H9 (cell line): ENCODE results near the gene CIPC. TPM values are rescaled to one million over a fixed set of nuclear protein-coding genes. Genes with fewer than 3 reads are reported as not detected.

Experiments used
- DNase-seq: peaks from one replicate; pipeline ENCODE4 v3.0.0-alpha.2; 2017
- H2AFZ ChIP-seq: one replicate; pipeline ENCODE4 v1.6.1; 2013; ENCODE audit warnings: mild to moderate bottlenecking, low read length, control low read depth, moderate library complexity
- H2AK5ac ChIP-seq: 2 replicates; pipeline ENCODE4 v1.6.1; 2013; ENCODE audit warnings: low read length, control low read depth, mixed read lengths; ENCODE audit not compliant: insufficient read length
- H2BK120ac ChIP-seq: one replicate; pipeline ENCODE4 v1.6.1; 2013; ENCODE audit warnings: low read depth, mild to moderate bottlenecking, low read length, control low read depth, inconsistent platforms; ENCODE audit not compliant: poor library complexity, severe bottlenecking
- H2BK12ac ChIP-seq: 2 replicates; pipeline ENCODE4 v1.6.1; 2013; ENCODE audit warnings: low read length, control low read depth, mixed read lengths, low read depth; ENCODE audit not compliant: insufficient read length
- H2BK15ac ChIP-seq: 2 replicates; pipeline ENCODE4 v1.6.1; 2013; ENCODE audit warnings: low read depth, low read length, control low read depth
- H2BK20ac ChIP-seq: one replicate; pipeline ENCODE4 v1.6.1; 2013; ENCODE audit warnings: low read depth, mild to moderate bottlenecking, low read length, control low read depth, inconsistent platforms; ENCODE audit not compliant: poor library complexity, severe bottlenecking
- H2BK5ac ChIP-seq: 2 replicates; pipeline ENCODE4 v1.6.1; 2013; ENCODE audit warnings: low read length, control low read depth, mixed read lengths; ENCODE audit not compliant: insufficient read length
- H3K14ac ChIP-seq: 2 replicates; pipeline ENCODE4 v1.6.1; 2013; ENCODE audit warnings: low read length, control low read depth; ENCODE audit not compliant: insufficient read depth
- H3K18ac ChIP-seq: 2 replicates; pipeline ENCODE4 v1.6.1; 2013; ENCODE audit warnings: low read depth, mild to moderate bottlenecking, mixed read lengths, low read length, control low read depth; ENCODE audit not compliant: insufficient read length
- H3K23ac ChIP-seq: 2 replicates; pipeline ENCODE4 v1.6.1; 2013; ENCODE audit warnings: low read length, control low read depth, mixed read lengths, low read depth; ENCODE audit not compliant: insufficient read length
- H3K23me2 ChIP-seq: 2 replicates; pipeline ENCODE4 v1.6.1; 2013; ENCODE audit warnings: low read depth, mild to moderate bottlenecking, mixed read lengths, low read length, control low read depth; ENCODE audit not compliant: insufficient read length, poor library complexity, severe bottlenecking
- H3K27ac ChIP-seq: 2 replicates; pipeline ENCODE4 v1.5.1; 2013; ENCODE audit warnings: low read length, control low read depth, mixed read lengths, low read depth; ENCODE audit not compliant: insufficient read length
- H3K27me3 ChIP-seq: 2 replicates; pipeline ENCODE4 v1.6.1; 2013; ENCODE audit warnings: low read length, control low read depth, inconsistent platforms; ENCODE audit not compliant: insufficient read depth
- H3K4ac ChIP-seq: 2 replicates; pipeline ENCODE4 v1.6.1; 2013; ENCODE audit warnings: low read depth, mild to moderate bottlenecking, control low read depth, inconsistent platforms, low read length, moderate library complexity
- H3K4me1 ChIP-seq: 2 replicates; pipeline ENCODE4 v1.6.1; 2013; ENCODE audit warnings: low read length, control low read depth, inconsistent platforms; ENCODE audit not compliant: insufficient read depth
- H3K4me2 ChIP-seq: 2 replicates; pipeline ENCODE4 v1.6.1; 2013; ENCODE audit warnings: low read length, control low read depth, mixed read lengths; ENCODE audit not compliant: insufficient read length, insufficient read depth
- H3K56ac ChIP-seq: 2 replicates; pipeline ENCODE4 v1.6.1; 2013; ENCODE audit warnings: low read depth, mild to moderate bottlenecking, mixed read lengths, low read length, control low read depth; ENCODE audit not compliant: insufficient read length
- H3K79me1 ChIP-seq: 2 replicates; pipeline ENCODE4 v1.6.1; 2013; ENCODE audit warnings: low read depth, mild to moderate bottlenecking, moderate library complexity, low read length, control low read depth, inconsistent platforms; ENCODE audit not compliant: insufficient read depth, poor library complexity, severe bottlenecking
- H3K79me2 ChIP-seq: 2 replicates; pipeline ENCODE4 v1.6.1; 2013; ENCODE audit warnings: low read length, control low read depth, inconsistent platforms; ENCODE audit not compliant: insufficient read depth
- H3K9ac ChIP-seq: 2 replicates; pipeline ENCODE4 v1.6.1; 2013; ENCODE audit warnings: low read length, control low read depth, mixed read lengths; ENCODE audit not compliant: insufficient read length; ENCODE audit errors: extremely low read depth
- H3K9me3 ChIP-seq: one replicate; pipeline ENCODE4 v1.6.1; 2013; ENCODE audit warnings: low read depth, low read length, inconsistent platforms; ENCODE audit not compliant: control insufficient read depth
- H3T11ph ChIP-seq: one replicate; pipeline ENCODE4 v1.6.1; 2013; ENCODE audit warnings: mild to moderate bottlenecking, low read length, control low read depth, inconsistent platforms
- H4K20me1 ChIP-seq: one replicate; pipeline ENCODE4 v1.6.1; 2013; ENCODE audit not compliant: control insufficient read depth, insufficient read length, insufficient read depth
- H4K5ac ChIP-seq: 2 replicates; pipeline ENCODE4 v1.6.1; 2013; ENCODE audit warnings: low read depth, mild to moderate bottlenecking, mixed read lengths, low read length, control low read depth; ENCODE audit not compliant: insufficient read length
- H4K8ac ChIP-seq: replicated peaks from 2 replicates; pipeline ENCODE4 v1.6.1; 2013; ENCODE audit warnings: low read length, control low read depth, mixed read lengths, low read depth; ENCODE audit not compliant: insufficient read length
- H4K91ac ChIP-seq: 2 replicates; pipeline ENCODE4 v1.6.1; 2013; ENCODE audit warnings: low read depth, mild to moderate bottlenecking, moderate library complexity, mixed read lengths, low read length, control low read depth; ENCODE audit not compliant: insufficient read length
- H3K27ac Mint-ChIP-seq, 3 experiments: 2 replicates in 2 of 3; 3 replicates in 1 of 3; pipeline ENCODE4 v1.8.0; 2020 to 2021; ENCODE audit warnings: mixed read lengths in 3 of 3, mild to moderate bottlenecking in 1 of 3, moderate library complexity in 1 of 3
- H3K27me3 Mint-ChIP-seq: 2 replicates; pipeline ENCODE4 v1.8.0; 2021; ENCODE audit warnings: low read depth, mild to moderate bottlenecking, moderate library complexity, mixed read lengths
- H3K36me3 Mint-ChIP-seq, 3 experiments: 2 replicates in 2 of 3; 3 replicates in 1 of 3; pipeline ENCODE4 v1.8.0; 2020 to 2021; ENCODE audit warnings: low read depth in 3 of 3, mixed read lengths in 3 of 3; ENCODE audit not compliant: insufficient read depth in 1 of 3
- H3K4me1 Mint-ChIP-seq, 2 experiments: 2 replicates each; pipeline ENCODE4 v1.8.0; 2020; ENCODE audit warnings: mixed read lengths in 2 of 2
- H3K4me3 Mint-ChIP-seq, 2 experiments: 2 replicates in 1 of 2; 3 replicates in 1 of 2; pipeline ENCODE4 v1.8.0; 2020 to 2021; ENCODE audit warnings: mild to moderate bottlenecking in 2 of 2, mixed read lengths in 2 of 2, moderate library complexity in 1 of 2
- H3K9me3 Mint-ChIP-seq, 2 experiments: 2 replicates in 1 of 2; 3 replicates in 1 of 2; pipeline ENCODE4 v1.8.0; 2020; ENCODE audit warnings: mild to moderate bottlenecking in 2 of 2, mixed read lengths in 2 of 2, moderate library complexity in 1 of 2
- WGBS: extraction: QIAGEN DNeasy Blood & Tissue Kit; methylation state at CpG from one replicate; pipeline ENCODE4 v1.1.7; 2013; ENCODE audit warnings: missing lambda C conversion rate, low lambda C conversion rate, mixed read lengths; ENCODE audit not compliant: insufficient read length; ENCODE audit errors: extremely low coverage; 5-methylcytosine and 5-hydroxymethylcytosine counted together
- total RNA-seq: library from RNA; stranded (reverse); gene quantifications from 2 replicates; pipeline ENCODE4 v1.2.1, GENCODE V29; 2021
- TF ChIP-seq, protein P1 (sequence below): fragments of 200-600 bp; sonication (generic); conservative IDR thresholded peaks from 3 replicates; pipeline ENCODE4 v1.8.0; 2021; ENCODE audit warnings: antibody characterized with exemption, mild to moderate bottlenecking

The CIPC gene
- total RNA-seq, 1 experiment from 2014 or later: 23.4 TPM

DNA sequence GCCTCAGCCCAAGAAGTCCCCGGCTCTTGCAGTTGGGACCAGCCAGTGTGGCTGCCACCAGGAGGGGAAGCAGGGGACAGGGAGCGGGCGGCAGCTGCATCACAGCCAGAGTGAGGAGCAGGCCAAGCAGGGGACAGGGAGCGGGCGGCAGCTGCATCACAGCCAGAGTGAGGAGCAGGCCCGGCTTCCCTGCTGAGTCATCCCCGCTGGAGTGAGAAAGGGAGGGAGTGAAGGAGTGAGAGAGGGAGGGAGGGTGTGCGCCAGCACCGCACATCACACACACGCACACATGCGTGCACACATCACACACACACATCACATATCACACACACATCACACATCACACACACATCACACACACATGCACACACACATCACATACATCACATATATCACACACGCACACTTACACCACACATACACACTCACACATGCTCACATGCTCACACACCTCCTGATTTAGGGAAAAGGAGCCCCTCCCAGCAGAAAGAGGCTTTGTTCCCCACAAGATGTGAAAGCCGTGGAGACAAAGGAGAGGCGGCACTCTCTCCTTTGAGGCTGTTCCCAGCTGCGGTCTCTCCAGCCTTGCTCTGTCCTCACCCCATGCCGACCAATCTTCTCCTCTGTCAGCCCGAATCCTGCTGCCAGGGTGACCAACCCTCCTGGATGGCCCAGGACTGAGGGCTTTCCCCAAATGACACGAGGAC lies 60.3 kb downstream of the CIPC start:
- TF ChIP-seq, protein P1, sequence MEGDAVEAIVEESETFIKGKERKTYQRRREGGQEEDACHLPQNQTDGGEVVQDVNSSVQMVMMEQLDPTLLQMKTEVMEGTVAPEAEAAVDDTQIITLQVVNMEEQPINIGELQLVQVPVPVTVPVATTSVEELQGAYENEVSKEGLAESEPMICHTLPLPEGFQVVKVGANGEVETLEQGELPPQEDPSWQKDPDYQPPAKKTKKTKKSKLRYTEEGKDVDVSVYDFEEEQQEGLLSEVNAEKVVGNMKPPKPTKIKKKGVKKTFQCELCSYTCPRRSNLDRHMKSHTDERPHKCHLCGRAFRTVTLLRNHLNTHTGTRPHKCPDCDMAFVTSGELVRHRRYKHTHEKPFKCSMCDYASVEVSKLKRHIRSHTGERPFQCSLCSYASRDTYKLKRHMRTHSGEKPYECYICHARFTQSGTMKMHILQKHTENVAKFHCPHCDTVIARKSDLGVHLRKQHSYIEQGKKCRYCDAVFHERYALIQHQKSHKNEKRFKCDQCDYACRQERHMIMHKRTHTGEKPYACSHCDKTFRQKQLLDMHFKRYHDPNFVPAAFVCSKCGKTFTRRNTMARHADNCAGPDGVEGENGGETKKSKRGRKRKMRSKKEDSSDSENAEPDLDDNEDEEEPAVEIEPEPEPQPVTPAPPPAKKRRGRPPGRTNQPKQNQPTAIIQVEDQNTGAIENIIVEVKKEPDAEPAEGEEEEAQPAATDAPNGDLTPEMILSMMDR: no peak
- Histone ChIP-seq H3K23ac (no peak overlapping the region), H4K8ac (peak overlapping the region; percentile 83), H3K23me2 (peaks cover 2% of the 10 kb centered on the region), H4K5ac (peak overlapping the region; percentile 81), H2AFZ (no peak overlapping the region), H3K79me1 (no peaks in the 10 kb centered on the region), H2BK12ac (no peak overlapping the region), H2BK15ac (no peak overlapping the region), H3K4ac (no peak overlapping the region), H2AK5ac (no peak overlapping the region), H3K4me2 (peak overlapping the region; percentile 61), H3K79me2 (no peaks in the 10 kb centered on the region), H3K9ac (no peak overlapping the region), H3K27ac (no peak overlapping the region), H4K91ac (no peak overlapping the region), H3K56ac (no peak overlapping the region), H2BK20ac (no peak overlapping the region), H3K4me1 (peaks cover 4% of the 10 kb centered on the region; the same call in 1 of the 2 replicates), H3K27me3 (no peaks in the 10 kb centered on the region), H3K18ac (peak overlapping the region; percentile 90), H2BK120ac (no peak overlapping the region), H2BK5ac (no peak overlapping the region), H3K9me3 (no peaks in the 10 kb centered on the region), H3K14ac (0 out of 2 replicates have a peak overlapping the region, but pooled peaks have one; percentile 7), H4K20me1 (peaks cover 3% of the 10 kb centered on the region), H3T11ph (no peak overlapping the region)
- 100% methylated on average over 1 of the region's 18 CpGs for WGBS
- H3K27ac Mint-ChIP-seq: peak overlapping the region in 1 of 3 experiments; percentile 11; a peak in 2 of 7 replicates
- H3K4me3 Mint-ChIP-seq: peak overlapping the region in 1 of 2 experiments; percentile 64; a peak in 3 of 5 replicates
- DNase-seq: peak; percentile 67
- H3K4me1 Mint-ChIP-seq: peaks cover 24 to 41% of the 10 kb centered on the region in 2 experiments
- H3K9me3 Mint-ChIP-seq: peaks cover 0 to 4% of the 10 kb centered on the region in 2 experiments; a peak in 2 of 5 replicates
- H3K36me3 Mint-ChIP-seq: no peaks in the 10 kb centered on the region; a peak in 1 of 7 replicates
- H3K27me3 Mint-ChIP-seq: peaks cover 2% of the 10 kb centered on the region; the same call in 1 of the 2 replicates
